ENCODE results near the gene CCNL2. TPM values are rescaled to one million over a fixed set of nuclear protein-coding genes. Genes with fewer than 3 reads are reported as not detected.
"Not testable (repeated sequence)": the region's sequence is repeated elsewhere in the genome, so short reads cannot be mapped to it uniquely, and the experiment has no call there.

CCNL2 gene
- total RNA-seq, 1 donor from 2014 or later: 55.3 TPM

DNA sequence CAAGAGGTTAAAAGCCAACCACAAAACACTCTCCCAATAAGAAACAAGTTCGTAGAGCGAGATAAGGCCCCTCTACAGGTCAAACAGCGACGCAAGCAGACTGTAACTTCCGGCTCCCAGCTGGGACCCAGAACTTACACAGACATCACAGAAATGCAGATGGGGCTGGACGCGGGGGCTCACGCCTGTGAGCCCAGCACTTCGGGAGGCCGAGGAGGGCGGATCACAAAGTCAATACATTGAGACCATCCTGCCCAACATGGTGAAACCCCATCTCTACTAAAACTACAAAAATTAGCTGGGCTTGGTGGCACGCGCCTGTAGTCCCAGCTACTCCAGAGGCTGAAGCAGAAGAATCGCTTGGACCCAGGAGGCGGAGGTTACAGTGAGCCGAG is 11.1 kb downstream of the CCNL2 start:
- H3K27ac ChIP-seq (ENCODE audit: low read depth, low read length): no peak overlapping the region
- no peak overlapping the region for H3K4me3 ChIP-seq (ENCODE audit: low read length in 3 of 3)
- H3K9me3 ChIP-seq (ENCODE audit: control insufficient read depth in 3 of 3, low read length in 3 of 3): no peaks in the 10 kb centered on the region
- H3K4me1 ChIP-seq (ENCODE audit: control insufficient read depth in 3 of 3, insufficient read depth in 3 of 3, low read length in 3 of 3): peaks cover 3 to 5% (median 4%) of the 10 kb centered on the region in 3 donors
- H3K27me3 ChIP-seq (ENCODE audit: control insufficient read depth in 3 of 3, insufficient read depth in 3 of 3, low read length in 3 of 3): no peaks in the 10 kb centered on the region
- H3K9ac ChIP-seq (ENCODE audit: low read depth in 1 of 3, low read length in 3 of 3): no peak overlapping the region
- peaks cover 66 to 68% (median 67%) of the 10 kb centered on the region in 3 donors for H3K36me3 ChIP-seq (ENCODE audit: control insufficient read depth in 3 of 3, insufficient read depth in 3 of 3, low read length in 3 of 3)

DNA sequence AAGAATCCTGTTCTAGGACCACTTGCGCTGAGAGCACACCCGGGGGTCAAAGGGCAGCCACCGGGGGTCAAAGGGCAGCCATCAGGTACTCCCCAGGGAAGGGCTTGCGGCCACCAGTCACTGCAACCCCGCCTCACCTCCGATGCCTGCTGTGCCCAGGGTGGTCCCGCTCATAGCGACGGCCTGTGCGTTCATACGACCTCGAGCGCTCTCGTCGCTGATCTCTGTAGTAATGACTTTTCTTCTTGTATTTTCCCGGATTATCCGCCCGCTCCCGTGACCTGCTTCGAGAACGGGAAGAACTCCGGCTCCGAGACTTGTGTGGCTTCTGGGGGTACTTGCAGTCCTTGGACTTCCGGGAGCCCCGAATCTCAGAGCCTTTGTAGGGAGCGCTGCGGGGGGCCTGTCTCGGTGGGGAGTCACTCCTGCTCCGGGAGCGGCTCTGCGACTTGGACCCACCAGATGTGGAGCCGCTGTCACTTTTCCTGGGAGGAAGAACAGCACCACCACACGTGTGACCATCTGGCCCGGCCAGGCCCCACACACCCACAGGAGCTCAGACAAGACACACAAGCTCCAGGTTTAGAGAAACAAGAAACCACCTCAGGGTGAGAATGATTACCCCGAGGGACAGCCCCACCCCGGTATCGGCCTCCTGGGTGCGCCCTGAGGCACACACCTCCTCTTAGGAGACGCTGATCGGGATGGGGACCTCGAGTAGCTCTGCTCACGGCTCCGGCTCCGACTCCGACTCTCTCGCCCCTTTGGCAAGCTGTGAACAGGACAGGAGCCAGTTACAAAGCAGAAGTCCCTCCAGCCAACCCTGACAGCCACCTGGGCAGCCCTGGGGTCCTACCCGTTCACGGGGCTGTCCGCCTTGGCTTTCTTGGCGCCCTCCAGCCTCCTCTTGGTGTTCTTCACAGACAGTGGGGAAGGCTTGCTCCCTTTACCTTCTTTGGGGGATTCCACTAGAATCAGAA is 11.7 kb downstream of the CCNL2 start:
- Histone ChIP-seq H3K9me3 (ENCODE audit: control insufficient read depth in 3 of 3, low read length in 3 of 3) (no peaks in the 10 kb centered on the region), H3K27ac (ENCODE audit: low read depth, low read length) (no peak overlapping the region), H3K4me3 (ENCODE audit: low read length in 3 of 3) (no peak overlapping the region), H3K36me3 (ENCODE audit: control insufficient read depth in 3 of 3, insufficient read depth in 3 of 3, low read length in 3 of 3) (peaks cover 59 to 61% (median 60%) of the 10 kb centered on the region in 3 donors), H3K4me1 (ENCODE audit: control insufficient read depth in 3 of 3, insufficient read depth in 3 of 3, low read length in 3 of 3) (peaks cover 0 to 5% (median 5%) of the 10 kb centered on the region in 3 donors), H3K27me3 (ENCODE audit: control insufficient read depth in 3 of 3, insufficient read depth in 3 of 3, low read length in 3 of 3) (no peaks in the 10 kb centered on the region), H3K9ac (ENCODE audit: low read depth in 1 of 3, low read length in 3 of 3) (no peak overlapping the region)

DNA sequence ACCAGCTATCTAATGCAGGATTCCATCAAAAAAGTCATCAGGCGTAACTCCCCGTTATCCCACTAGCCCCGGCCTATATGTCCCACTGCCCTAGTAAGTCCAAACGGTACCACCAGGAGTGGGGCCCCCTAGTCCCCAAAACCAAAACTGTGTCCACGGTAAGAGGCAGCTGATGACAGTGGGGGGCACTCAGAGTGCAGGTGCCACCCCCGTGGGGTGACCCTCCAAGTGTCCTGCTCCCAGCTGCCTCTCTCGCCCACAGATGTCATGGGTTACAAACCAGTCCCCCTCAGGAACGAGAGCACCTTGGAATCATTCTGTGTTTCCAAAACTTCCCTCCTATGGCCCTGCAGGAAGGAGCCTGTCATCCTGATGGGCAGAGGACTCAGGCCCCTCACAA is 13.2 kb downstream of the CCNL2 start:
- no peak overlapping the region for H3K4me3 ChIP-seq (ENCODE audit: low read length in 3 of 3)
- H3K27ac ChIP-seq (ENCODE audit: low read depth, low read length): no peak overlapping the region
- no peaks in the 10 kb centered on the region for H3K27me3 ChIP-seq (ENCODE audit: control insufficient read depth in 3 of 3, insufficient read depth in 3 of 3, low read length in 3 of 3)
- peaks cover 2 to 10% (median 4%) of the 10 kb centered on the region in 3 donors for H3K4me1 ChIP-seq (ENCODE audit: control insufficient read depth in 3 of 3, insufficient read depth in 3 of 3, low read length in 3 of 3)
- no peak overlapping the region for H3K9ac ChIP-seq (ENCODE audit: low read depth in 1 of 3, low read length in 3 of 3)
- peaks cover 47 to 51% (median 48%) of the 10 kb centered on the region in 3 donors for H3K36me3 ChIP-seq (ENCODE audit: control insufficient read depth in 3 of 3, insufficient read depth in 3 of 3, low read length in 3 of 3)
- H3K9me3 ChIP-seq (ENCODE audit: control insufficient read depth in 3 of 3, low read length in 3 of 3): no peaks in the 10 kb centered on the region

DNA sequence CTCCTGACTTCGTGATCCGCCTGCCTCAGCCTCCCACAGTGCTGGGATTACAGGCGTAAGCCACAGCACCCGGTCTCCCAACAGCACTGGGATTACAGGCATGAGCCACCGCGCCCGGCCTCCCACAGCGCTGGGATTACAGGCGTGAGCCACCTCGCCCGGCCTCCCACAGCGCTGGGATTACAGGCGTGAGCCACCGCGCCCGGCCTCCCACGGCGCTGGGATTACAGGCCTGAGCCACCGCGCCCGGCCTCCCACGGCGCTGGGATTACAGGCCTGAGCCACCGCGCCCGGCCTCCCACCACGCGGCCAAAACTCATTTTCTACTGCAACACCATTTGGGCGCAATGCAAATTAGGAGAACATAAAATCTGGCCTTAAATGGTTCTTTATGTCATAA is 13.8 kb downstream of the CCNL2 start:
- H3K9me3 ChIP-seq (ENCODE audit: control insufficient read depth in 3 of 3, low read length in 3 of 3); H3K27me3 ChIP-seq (ENCODE audit: control insufficient read depth in 3 of 3, insufficient read depth in 3 of 3, low read length in 3 of 3); H3K27ac ChIP-seq (ENCODE audit: low read depth, low read length); H3K9ac ChIP-seq (ENCODE audit: low read depth in 1 of 3, low read length in 3 of 3); H3K4me3 ChIP-seq (ENCODE audit: low read length in 3 of 3): not testable (repeated sequence)
- H3K36me3 ChIP-seq (ENCODE audit: control insufficient read depth in 3 of 3, insufficient read depth in 3 of 3, low read length in 3 of 3): peaks cover 41 to 47% (median 43%) of the 10 kb centered on the region in 3 donors
- H3K4me1 ChIP-seq (ENCODE audit: control insufficient read depth in 3 of 3, insufficient read depth in 3 of 3, low read length in 3 of 3): peaks cover 4 to 10% (median 5%) of the 10 kb centered on the region in 3 donors

DNA sequence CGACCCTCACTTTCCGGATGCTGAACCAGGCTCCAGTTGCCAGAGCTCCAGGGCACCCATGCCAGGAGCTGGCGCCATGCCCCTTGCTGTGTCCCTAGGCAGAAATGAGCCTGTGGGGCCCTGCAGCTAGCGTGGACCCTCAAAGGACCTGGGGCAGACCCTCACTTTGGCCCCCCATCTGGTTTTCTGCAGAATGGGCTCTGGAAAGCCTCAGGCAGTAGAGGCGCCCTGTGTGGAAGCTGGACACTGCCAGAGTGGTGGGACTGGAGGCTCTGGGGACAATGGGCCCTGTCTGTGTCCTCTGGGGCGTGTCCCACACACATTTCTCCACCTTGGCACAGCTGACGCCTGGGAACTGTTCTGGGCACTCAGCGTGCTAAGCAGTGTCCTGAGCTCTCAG is 17.8 kb downstream of the CCNL2 start:
- H3K4me3 ChIP-seq (ENCODE audit: low read length in 3 of 3): no peak overlapping the region
- no peaks in the 10 kb centered on the region for H3K27me3 ChIP-seq (ENCODE audit: control insufficient read depth in 3 of 3, insufficient read depth in 3 of 3, low read length in 3 of 3)
- no peak overlapping the region for H3K27ac ChIP-seq (ENCODE audit: low read depth, low read length)
- peaks cover 5 to 18% (median 9%) of the 10 kb centered on the region in 3 donors for H3K4me1 ChIP-seq (ENCODE audit: control insufficient read depth in 3 of 3, insufficient read depth in 3 of 3, low read length in 3 of 3)
- peaks cover 9 to 12% (median 11%) of the 10 kb centered on the region in 3 donors for H3K36me3 ChIP-seq (ENCODE audit: control insufficient read depth in 3 of 3, insufficient read depth in 3 of 3, low read length in 3 of 3)
- H3K9ac ChIP-seq (ENCODE audit: low read depth in 1 of 3, low read length in 3 of 3): no peak overlapping the region
- no peaks in the 10 kb centered on the region for H3K9me3 ChIP-seq (ENCODE audit: control insufficient read depth in 3 of 3, low read length in 3 of 3)

DNA sequence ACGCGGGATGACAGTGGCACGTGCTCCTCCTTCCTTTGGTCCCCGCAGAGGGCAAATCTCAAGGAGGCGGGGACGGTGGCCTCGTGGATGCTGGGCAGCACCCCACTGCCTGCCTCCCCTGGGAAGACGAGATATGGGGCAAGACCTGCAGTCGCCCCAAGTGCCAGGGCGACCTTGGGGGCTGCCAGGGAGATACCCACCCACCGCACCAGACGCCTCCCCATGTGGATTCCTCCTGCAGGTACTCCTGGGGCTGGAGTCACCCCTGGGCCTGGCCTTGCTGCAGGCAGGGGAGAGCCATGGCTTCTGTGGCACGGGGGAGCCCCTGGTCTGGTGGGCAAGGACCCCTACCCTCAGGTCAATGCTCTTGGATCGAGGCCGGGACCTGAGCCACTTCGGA is 18.3 kb downstream of the CCNL2 start:
- Histone ChIP-seq H3K9me3 (ENCODE audit: control insufficient read depth in 3 of 3, low read length in 3 of 3) (no peaks in the 10 kb centered on the region), H3K4me1 (ENCODE audit: control insufficient read depth in 3 of 3, insufficient read depth in 3 of 3, low read length in 3 of 3) (peaks cover 9 to 23% (median 13%) of the 10 kb centered on the region in 3 donors), H3K27me3 (ENCODE audit: control insufficient read depth in 3 of 3, insufficient read depth in 3 of 3, low read length in 3 of 3) (no peaks in the 10 kb centered on the region), H3K4me3 (ENCODE audit: low read length in 3 of 3) (no peak overlapping the region), H3K9ac (ENCODE audit: low read depth in 1 of 3, low read length in 3 of 3) (no peak overlapping the region), H3K36me3 (ENCODE audit: control insufficient read depth in 3 of 3, insufficient read depth in 3 of 3, low read length in 3 of 3) (peaks cover 5 to 7% (median 7%) of the 10 kb centered on the region in 3 donors), H3K27ac (ENCODE audit: low read depth, low read length) (no peak overlapping the region)

DNA sequence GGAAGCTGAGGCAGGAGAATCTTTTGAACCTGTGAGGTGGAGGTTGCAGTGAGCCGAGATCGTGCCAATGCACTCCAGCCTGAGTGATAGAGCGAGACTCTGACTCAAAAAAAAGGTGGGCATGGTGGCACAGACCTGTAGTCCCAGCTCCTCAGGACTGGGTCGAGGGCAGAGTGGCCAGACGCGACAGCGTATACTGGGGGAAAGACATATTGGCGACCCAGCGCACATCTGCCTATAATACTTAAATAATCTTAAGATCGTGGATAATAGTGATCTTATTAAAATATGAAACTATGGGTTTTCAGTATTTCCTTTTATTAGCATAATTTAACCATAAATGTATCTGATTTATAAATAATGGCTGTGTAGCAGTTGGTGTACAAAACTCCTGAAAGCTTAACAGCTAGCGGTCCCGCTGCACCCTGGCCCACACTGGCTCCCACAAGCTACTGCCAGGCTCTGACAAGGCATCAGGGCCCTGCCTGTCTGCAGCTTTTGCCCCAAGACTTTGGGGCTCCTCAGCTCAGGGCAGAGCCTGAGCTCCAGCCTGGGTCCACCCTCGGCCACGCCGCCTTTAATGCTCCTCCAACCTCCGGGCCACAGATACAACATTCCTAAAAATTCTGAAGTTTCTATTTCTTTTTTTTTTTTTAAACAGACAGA is 21.5 kb downstream of the CCNL2 start:
- H3K27ac ChIP-seq (ENCODE audit: low read depth, low read length): no peak overlapping the region
- H3K36me3 ChIP-seq (ENCODE audit: control insufficient read depth in 3 of 3, insufficient read depth in 3 of 3, low read length in 3 of 3): peaks cover 11 to 14% (median 11%) of the 10 kb centered on the region in 3 donors
- no peak overlapping the region for H3K4me3 ChIP-seq (ENCODE audit: low read length in 3 of 3)
- H3K9me3 ChIP-seq (ENCODE audit: control insufficient read depth in 3 of 3, low read length in 3 of 3): no peaks in the 10 kb centered on the region
- H3K9ac ChIP-seq (ENCODE audit: low read depth in 1 of 3, low read length in 3 of 3): no peak overlapping the region
- H3K4me1 ChIP-seq (ENCODE audit: control insufficient read depth in 3 of 3, insufficient read depth in 3 of 3, low read length in 3 of 3): peaks cover 25 to 41% (median 33%) of the 10 kb centered on the region in 3 donors
- no peaks in the 10 kb centered on the region for H3K27me3 ChIP-seq (ENCODE audit: control insufficient read depth in 3 of 3, insufficient read depth in 3 of 3, low read length in 3 of 3)

DNA sequence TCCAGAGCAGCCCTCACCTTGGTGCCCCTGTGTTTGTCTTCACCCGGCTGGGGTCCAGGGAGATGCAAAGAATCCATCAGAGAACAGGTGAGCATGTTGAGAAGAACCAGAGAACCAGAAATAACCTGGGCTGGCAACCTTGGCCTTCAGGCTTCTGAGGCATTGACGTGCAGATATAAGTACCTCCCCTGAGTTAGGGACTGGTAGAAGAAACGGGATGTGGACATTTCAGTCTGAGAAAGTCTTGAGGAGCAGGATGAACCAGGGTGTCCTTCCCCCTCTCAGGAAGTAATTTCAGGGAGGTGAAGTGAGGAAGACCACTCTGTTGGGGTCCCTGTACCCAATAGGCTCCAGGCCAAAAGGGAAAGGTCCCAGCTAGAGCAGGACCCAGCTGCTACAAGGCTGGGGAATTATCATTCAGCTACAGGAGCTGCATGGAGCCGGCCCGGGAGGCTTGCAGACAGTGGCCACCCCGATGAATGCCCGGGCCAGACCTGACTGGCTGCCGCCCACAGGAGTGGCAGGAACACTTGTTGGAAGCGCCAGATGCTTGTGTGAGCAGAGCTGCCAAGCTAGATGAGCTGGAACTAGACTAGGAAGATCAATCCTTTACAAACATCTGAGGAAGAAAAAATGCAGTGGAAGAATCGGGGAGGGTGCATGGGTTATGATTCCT is 22.4 kb downstream of the CCNL2 start:
- Histone ChIP-seq H3K4me1 (ENCODE audit: control insufficient read depth in 3 of 3, insufficient read depth in 3 of 3, low read length in 3 of 3) (peaks cover 34 to 47% (median 39%) of the 10 kb centered on the region in 3 donors), H3K9me3 (ENCODE audit: control insufficient read depth in 3 of 3, low read length in 3 of 3) (no peaks in the 10 kb centered on the region), H3K27ac (ENCODE audit: low read depth, low read length) (no peak overlapping the region), H3K9ac (ENCODE audit: low read depth in 1 of 3, low read length in 3 of 3) (peak overlapping the region in 1 of 3 donors; percentile 60), H3K36me3 (ENCODE audit: control insufficient read depth in 3 of 3, insufficient read depth in 3 of 3, low read length in 3 of 3) (peaks cover 11 to 18% (median 13%) of the 10 kb centered on the region in 3 donors), H3K27me3 (ENCODE audit: control insufficient read depth in 3 of 3, insufficient read depth in 3 of 3, low read length in 3 of 3) (no peaks in the 10 kb centered on the region), H3K4me3 (ENCODE audit: low read length in 3 of 3) (peak overlapping the region in 1 of 3 donors; percentile 3)

DNA sequence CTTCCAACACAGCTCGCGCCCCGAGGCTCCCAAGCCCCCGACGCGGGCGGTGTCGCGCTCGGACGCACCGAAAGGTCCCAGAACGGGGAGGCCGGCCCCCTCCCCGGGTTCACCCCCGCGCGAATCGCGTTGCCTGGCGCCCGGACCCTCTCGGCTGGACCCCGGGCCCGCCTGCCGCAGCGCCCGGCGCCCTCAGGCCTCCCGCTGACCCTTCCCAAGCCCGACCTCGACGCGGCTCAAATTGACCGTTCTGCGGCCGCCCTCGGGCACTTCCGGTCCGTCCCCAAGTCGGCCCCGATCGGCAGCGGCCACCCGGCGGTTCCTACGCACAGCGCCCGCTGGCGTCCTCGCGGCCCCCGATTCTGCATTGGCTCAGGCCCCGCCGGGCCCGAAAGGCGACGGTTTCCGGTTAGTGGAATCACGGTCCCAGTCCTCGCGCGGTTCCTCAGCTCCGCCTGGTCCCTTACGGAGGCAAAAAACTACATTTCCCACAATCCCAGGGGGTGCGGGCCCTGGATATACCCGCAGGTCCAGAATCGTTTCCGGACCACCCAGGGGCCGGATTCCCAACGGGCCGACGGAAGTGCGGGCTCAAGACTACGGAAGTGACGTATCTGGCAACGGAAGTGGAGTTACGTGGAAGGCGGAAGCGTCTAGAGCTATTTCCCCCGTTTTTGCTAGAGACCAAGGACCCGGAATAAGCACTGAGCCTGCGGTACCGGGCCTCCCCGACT is 24.0 kb downstream of the CCNL2 start, which contains the start of gene AURKAIP1:
TSS of gene AURKAIP1 (minus strand) at position 279 of the 734 bp plus-strand sequence. CDS start 451 bp downstream, outside the sequence.
- Histone ChIP-seq H3K27ac (ENCODE audit: low read depth, low read length) (peak within 1 kb of the TSS; percentile 95), H3K36me3 (ENCODE audit: control insufficient read depth in 3 of 3, insufficient read depth in 3 of 3, low read length in 3 of 3) (peaks cover 11 to 16% (median 13%) of the 10 kb centered on the region in 3 donors), H3K4me3 (ENCODE audit: low read length in 3 of 3) (peak within 1 kb of the TSS; percentile 88 to 93 (median 90)), H3K9me3 (ENCODE audit: control insufficient read depth in 3 of 3, low read length in 3 of 3) (no peaks in the 10 kb centered on the region), H3K9ac (ENCODE audit: low read depth in 1 of 3, low read length in 3 of 3) (peak within 1 kb of the TSS; percentile 92 to 99 (median 98)), H3K27me3 (ENCODE audit: control insufficient read depth in 3 of 3, insufficient read depth in 3 of 3, low read length in 3 of 3) (no peaks in the 10 kb centered on the region), H3K4me1 (ENCODE audit: control insufficient read depth in 3 of 3, insufficient read depth in 3 of 3, low read length in 3 of 3) (peaks cover 32 to 49% (median 42%) of the 10 kb centered on the region in 3 donors)

Data from skeletal muscle tissue (tissue), 4 donors.